ENCODE data around the gene ONECUT2.
"Not testable (repeated sequence)": the region's sequence is repeated elsewhere in the genome, so short reads cannot be mapped to it uniquely, and the experiment has no call there.

Gene ONECUT2

DNA sequence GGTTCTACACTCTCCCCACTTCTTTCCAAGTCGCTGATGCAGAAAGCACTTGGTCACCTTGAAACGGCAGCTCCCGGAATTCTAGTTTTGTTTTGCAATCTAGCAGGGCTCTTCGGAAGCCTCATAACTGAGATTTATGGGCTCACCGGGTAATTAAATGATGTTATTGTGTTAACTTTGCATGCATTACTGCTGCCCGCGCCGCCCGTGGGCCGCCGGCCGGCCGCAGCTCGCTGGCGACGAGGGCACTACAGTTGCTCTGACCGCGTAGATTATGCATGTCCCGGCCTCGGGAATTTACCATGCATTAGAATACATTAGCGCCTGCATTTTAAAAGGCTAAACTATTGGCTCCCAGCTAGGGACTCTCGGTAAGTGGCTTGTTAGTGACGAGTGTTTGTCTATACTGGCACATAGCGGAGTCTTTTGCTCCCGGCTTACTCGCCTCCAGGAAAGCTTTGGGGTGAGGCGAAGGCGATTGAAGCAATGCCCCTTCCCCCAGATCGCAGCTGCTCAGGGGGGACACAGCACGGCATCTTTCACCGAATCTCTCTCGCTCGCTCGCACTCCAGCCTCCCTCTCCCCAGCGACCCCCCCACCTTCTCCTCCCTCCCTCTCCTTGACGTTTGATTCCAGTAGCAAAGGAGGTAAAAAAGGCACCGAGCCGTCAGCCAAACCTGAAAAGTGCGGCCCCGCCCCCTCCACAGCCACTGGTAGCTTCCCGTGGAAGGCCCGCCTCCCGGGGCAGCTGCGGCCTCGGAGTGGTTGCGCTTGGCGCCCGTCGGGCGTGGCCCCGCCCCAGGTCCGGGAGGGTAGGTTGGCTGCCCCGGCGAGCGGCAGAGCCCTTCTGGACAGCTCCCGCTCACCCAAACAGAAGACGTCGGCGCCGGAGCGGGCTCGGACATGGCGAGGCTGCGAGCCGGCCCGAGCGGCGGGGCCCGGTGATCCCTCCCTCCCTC lies at the start of gene ONECUT2:
TSS of gene ONECUT2 (plus strand) at position 839 of the 959 bp plus-strand sequence. CDS start 343 bp downstream, outside the sequence.
- peak; percentile 90 for DNase-seq (ENCODE audit: low read depth)

DNA sequence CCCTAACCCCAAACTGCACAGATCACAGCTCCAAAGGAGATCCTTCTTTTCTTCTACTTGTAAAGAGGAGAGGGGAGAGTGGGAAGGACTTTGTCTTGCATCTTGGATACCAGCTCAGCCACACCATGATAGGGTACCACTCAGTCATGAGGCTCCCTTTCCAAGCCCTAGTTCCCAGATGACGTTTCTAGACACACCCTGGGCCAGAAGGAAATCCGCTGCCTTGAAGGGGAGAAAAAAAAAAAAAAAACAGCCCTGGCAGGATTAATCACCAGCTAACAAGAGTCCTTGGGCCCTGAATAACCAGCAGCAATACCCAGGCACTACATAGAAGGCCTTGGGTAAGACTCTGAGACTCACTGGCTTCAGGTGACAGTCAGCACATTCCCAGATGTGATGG lies 45.9 kb upstream of the ONECUT2 start:
- no peak for DNase-seq (ENCODE audit: low read depth)

DNA sequence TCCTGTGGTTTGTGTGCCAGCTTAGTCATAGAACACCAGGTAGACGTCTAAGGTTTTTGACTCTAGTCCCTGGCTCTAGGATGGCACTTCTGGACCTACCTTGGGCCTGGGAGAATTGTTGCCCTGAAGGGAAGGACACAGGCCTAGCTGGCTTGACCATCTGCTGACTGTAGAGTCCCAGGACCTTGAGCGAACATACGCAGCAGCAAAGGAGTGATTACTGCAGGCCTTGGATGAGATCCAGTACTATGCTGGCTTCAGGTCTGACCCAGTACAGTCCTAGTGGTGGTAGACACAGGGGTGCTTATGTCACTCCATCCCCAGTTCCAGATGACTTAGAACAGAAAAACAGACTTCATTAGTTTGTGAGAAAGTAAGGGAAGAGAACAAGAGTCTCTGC lies 45.1 kb upstream of the ONECUT2 start:
- DNase-seq (ENCODE audit: low read depth) = no peak

DNA sequence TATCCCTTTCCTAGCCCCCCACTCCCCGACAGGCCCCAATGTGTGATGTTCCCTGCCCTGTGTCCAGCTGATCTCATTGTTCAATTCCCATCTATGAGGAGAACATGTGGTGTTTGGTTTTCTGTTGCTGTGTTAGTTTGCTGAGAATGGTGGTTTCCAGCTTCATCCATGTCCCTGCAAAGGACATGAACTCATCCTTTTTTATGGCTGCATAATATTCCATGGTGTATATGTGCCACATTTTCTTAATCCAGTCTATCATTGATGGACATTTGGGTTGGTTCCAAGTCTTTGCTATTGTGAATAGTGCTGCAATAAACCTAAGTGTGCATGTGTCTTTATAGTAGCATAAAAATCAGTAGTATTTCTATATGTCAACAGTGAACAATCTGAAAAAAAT lies 40.4 kb upstream of the ONECUT2 start:
- not testable (repeated sequence) for DNase-seq (ENCODE audit: low read depth)

DNA sequence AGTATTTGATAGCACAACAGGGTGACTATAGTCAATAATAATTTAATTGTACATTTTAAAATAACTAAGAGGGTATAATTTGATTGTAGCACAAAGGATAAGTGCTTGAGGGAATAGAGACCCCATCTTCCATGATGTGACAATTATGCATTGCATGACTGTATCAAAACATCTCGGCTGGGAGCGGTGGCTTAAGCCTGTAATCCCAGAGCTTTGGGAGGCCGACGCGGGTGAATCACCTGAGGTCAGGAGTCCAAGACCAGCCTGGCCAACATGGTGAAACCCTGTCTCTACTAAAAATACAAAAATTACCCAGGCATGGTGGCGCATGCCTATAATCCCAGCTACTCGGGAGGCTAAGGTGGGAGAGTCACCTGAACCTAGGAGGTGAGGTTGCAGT lies 38.3 kb upstream of the ONECUT2 start:
- not testable (repeated sequence) for DNase-seq (ENCODE audit: low read depth)

DNA sequence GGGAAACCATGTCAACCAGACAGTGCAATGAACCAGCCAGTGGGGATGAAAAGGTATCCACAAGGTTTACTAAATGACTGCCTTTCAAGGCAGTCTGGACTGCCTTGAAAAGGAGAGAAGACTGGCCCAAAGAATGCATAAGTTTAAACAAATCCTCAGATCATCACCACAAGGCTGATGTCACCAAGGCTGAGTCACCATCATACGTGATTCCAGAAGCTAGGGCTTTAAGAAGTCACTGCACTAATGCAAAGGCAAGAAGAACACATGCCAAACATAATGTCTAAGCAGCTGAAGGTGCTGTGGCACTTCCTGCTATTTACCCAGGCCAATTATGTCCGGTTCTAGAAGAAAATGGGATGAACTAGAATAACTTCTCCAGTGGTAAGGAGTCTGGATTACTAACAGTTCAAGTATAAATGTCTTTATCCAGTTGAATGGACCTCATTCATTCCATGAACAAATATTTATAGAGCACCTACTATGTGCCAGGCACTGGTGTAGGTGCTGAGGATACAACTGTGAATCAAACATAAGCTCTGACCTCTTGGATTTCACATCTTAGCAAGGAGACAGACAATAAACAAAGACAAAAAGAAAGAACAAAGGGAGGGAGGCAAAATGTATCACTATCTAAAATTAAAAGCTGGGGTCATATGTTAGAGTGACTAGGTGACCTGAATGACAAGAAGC lies 37.6 kb upstream of the ONECUT2 start:
- peak; percentile 75 for DNase-seq (ENCODE audit: low read depth)

DNA sequence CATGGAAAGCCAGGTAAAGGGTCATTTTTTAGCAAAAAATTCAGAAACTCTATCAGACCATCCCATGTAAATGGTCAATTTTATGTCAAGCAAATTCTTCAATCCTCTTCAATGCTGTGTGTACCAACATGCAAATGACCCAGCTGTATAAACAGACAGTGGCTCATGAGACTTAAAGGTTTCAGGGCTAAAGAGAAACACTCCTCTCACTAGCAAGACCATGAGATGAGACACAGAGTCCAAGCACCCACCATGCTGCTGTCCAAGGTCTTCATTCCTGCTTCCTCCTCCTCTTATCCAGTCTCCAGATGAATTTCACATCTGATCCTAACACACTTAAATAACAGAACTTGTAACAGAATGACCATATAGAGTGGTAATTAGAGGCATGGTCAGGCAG lies 30.8 kb upstream of the ONECUT2 start:
- no peak for DNase-seq (ENCODE audit: low read depth)

DNA sequence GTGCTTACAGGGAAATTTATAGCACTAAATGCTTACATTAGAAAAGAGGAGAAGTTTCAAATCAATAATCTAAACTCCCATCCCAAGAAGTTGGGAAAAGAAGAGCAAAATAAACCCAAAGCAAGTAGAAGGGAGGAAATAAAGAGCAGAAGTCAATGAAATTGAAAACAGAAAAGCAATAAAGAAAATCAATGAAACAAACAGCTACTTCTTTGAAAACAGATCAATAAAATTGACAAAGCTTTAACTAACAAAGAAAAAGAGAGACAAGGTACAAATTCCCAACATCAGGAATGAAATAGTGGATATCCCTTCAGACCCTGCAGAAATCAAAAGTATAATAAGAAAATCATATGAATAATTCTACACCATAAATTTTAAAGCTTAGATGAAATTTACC lies 25.5 kb upstream of the ONECUT2 start:
- no peak for DNase-seq (ENCODE audit: low read depth)

DNA sequence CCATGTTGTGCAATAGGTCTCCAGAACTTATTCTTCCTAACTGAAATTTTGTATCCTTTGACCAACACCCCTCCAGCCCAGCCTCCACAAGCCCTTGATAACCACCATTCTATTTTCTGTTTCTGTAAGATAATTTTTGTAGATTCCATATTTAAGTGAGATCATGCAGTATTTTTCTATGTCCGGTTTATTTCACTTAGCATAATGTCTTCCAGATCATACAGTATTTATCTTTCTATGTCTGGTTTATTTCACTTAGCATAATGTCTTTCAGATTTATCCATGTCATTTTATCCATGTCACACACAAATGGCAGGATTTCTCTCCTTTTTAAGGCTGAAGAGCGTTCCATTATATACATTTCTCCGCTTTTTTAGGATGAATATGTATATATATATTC lies 24.4 kb upstream of the ONECUT2 start:
- DNase-seq (ENCODE audit: low read depth) = no peak

DNA sequence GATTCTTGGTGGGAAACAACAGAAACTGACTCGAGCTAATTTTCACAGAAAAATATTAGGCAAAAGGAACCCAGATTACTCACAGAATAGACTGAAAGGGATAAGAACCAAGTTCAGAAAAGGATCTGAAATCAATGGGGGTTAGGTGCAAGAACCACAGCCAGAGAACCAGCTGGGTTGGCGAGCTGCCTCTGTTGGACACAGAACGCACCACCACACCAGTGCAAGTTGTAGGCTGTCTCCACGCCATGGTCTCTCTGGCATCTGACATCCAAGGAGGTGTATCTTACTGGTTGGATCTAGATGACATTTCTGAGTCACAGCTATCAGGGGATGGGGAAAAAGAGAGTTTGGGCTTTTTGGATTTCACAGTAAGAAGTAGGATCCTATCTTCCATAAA lies 18.6 kb upstream of the ONECUT2 start:
- no peak for DNase-seq (ENCODE audit: low read depth)

DNA sequence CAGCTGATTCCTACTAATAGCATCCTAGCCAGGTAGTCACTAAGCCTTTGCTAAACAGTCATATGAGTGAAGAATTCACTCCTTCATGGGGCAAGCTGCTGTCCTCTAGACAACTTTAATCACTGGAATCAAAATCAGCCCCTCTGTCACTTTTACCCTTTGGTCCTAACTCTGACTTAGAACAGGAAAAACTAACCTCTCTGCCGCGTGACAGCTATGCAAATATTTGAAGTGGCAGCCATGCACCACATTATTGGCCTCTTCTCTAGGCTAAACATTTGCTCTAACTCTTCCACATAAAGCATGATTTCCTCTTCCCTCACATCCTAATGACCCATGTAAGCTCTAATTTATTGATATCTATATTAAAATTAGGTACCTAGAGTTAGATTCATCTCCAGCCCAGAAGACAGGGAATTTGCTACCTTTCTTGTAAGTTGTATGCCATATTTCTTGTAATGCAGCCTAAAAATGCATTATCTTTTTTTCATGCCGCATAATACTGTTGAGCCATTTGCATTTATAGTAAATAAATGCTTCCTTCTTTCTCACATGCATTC lies 12.8 kb upstream of the ONECUT2 start:
- DNase-seq (ENCODE audit: low read depth) = no peak

DNA sequence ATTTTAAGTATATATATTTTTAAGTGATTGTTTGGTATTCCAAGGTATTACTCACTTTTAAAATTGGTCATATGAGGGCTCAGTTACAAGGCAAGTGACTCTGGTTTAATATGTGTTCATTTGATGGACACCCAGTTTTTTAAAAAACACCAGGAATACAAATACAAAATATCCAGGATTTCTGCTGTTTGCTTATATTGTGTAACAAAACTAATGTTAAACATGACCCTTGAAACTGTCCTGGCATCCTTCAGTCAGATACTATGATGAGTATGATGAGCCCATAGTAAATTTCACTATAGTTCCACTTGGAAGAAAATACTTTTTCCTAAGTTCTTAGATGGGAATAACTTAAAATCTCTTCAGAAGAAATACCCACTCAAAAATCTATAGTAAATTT lies 11.4 kb upstream of the ONECUT2 start:
- DNase-seq (ENCODE audit: low read depth) = no peak

DNA sequence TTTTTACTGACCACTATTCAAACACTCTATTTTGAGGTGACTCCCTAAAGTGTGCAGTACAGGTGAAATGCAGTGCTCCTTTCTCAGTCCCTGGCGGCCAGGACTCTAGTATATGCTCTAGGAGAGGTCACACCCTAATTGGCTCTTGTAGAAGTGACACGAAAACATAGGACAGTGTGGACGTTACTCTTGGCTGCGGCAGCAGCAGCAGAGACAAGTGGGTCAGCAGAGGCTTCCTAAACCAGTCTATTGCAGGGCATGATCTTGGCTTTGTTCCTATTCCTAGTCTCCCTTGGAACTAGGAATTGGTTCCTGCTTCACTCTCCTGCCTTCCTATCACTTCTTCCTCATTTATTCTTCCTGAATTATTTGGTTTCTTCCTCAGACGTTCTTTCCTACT lies 10.1 kb upstream of the ONECUT2 start:
- no peak for DNase-seq (ENCODE audit: low read depth)

DNA sequence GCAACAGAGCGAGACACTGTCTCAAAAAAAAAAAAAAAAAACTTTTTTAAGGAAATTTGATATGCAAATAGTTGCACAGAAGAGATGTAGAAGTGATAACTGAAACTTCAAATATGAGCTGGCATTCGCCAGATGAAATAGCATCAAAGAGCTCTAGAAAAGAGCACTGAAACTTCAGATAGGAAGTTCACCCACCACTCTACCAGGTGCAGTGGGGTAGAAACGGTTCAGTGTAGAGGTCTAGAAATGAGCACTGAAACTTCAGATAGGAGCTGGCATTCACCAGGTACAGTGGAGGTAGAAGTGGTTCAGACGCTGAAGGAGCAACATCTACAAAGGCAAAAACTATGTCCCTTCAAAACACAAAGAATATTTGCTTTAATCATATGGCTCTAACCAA lies 9.0 kb upstream of the ONECUT2 start:
- DNase-seq (ENCODE audit: low read depth) = no peak

DNA sequence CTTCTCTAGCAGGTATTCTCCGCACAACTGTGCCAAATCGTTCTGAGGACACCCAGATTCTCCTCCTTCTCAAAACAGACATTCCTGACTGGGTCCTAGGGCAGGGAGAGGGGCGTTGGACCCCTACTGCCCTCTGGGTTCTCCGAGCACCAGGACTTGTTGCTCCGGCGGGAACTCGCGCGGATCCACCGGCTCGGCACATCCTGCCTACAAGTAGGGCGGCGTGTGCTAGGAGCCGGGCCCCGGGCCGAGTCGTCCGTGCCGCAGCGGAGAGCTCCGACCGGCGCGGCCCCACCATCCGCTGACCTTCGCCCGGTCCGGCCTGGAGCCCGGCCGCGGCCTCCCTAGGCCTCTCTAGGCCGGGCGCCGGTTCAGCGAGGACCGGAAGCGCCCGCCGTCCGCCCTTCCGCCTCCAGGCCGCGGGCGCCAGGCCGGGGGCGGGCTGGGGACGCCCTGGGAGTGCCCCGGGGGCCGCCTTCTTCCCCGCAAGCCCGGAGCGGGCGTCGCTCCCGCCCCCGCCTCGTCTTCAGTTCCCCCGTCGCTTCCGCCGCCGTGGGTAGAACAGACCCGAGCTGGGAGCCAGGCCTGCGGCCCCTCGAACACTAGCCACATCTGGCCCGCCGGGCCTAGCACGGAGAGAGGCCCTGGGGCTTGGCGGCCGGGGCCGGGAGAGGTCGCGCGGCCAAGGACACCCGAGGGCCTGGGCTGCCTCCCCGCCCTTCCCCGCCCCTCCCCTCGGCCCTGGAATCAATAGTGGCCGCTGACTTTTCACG lies 7.6 kb upstream of the ONECUT2 start:
- no peak for DNase-seq (ENCODE audit: low read depth)

DNA sequence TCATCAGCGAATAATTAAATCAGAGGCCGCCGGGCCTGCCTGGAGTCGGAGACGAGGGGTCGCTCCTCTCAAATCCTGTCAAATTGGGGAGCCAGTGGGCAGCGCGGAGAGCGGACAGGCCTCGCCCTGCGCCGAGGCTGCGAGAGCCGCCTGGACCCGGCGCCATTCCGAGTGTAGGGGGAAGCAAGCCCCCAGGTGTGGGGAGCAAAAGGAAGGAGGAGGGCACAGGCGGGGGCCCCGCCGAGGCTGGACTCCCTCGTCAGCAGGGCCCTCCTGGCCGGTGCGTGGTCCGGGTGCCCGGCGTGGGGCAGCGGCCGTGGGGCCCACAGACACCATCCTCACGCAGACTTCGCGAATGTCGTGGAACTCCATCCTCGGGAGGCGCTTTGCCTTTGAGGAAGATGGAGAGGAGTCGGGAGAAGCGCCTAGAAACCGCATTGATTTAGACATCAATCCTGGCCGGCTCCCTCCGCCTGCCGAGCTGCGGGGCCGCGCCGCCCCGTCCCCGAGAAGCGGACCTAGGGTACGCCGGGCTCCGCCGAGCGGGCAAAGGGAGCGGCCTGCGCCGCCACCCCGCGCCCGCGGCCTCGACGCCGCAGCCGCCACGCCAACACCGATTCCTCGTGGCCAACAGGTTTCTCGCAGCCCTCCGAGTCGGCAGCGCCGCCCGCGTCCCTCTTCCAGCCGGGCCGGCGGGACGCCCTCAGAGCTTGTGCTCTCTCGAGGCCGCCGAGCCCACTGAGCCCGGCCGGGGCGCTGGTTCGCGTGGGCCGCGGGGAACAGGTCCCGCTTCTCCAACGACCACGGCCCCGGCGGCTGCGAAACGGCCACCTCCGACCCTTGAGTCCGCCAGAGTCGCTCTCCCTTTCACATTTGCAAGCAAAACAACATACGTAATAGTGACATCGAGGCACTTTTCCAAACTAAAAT lies 6.7 kb upstream of the ONECUT2 start:
- DNase-seq (ENCODE audit: low read depth) = no peak

DNA sequence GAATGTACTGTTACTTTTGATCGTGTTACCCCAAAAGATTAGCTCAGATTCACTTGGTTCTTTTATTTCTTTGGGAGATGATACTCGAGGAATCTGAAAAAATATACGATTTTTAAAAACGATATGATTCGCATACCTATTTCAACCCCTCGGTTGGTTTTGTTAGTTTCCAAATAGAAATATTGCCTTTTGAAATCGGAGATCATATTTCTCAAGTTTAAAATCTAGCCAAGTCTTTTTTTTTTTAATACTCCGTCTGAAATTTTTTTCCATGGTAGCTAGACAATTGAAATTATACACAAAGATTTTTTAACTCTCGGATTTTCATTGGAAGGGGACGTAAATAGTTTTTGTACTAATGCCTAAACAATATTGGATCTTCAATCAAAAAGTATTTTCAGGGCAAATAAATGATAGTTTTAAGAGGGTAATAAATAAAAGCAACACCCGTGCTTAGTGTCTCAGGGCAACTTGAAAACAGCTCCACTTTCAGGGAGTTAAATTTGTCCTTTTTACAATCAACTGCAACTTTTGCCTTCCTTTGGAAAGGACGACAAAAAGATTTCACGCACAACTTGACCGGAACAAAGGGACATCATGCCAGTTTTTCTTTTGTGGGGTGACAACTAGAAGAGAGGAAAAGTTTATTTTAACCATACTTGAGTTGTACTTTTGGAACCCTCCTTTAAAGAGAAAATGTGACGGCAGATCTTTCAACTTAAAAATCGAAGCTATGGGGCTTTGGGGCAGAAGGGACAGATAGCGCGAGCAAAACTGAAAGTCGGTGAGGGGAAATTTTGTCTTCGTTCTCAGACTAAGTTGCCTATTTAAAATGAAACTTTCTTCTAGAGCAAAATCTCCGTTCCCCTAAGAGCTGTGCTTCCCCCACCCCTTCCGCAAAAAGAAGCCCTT lies 5.8 kb upstream of the ONECUT2 start:
- DNase-seq (ENCODE audit: low read depth) = no peak

DNA sequence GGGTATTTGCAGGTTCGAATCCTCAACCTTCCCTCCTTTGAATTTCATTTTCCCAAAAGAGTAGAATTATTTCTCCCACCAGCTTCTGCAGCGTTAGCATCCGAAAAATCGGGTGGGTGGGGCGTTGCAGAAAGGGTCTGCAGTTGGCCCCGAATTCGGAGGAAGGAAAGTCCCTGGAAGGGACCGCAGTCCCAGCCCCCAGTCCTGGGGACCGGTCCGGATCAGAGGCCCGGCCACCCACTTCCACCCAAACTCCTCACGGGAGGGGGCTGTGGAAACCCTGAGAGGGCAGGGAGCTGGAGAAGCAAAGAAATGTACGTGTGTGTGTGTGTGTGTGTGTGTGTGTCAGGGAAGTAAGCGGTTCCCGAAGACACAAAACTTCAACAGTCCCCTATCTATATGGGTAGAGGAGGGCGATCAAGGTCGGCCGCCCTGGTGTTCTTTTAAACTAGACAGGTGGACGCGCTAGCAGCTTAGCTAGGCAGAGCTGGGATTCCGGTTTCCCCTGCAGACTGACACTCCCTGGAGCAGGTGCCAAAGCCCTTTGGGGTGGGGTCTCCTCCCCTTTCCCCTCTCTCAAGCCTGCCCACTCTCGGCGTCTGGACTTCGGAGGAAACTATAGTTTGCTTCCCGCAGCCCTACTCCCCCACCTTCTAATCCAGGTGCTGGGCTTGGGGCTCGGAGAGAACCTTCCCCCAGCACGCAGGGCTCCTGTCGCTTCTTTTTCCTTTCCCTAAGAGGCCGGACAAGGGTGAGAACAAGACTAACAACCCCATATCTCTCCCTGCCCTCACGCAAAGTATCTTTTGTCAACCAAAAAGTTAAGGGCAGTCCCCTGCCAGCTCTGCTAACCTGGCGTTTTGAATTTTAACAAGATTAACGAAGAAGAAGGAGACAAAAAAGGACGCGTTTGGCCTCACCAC lies 4.8 kb upstream of the ONECUT2 start:
- no peak for DNase-seq (ENCODE audit: low read depth)

DNA sequence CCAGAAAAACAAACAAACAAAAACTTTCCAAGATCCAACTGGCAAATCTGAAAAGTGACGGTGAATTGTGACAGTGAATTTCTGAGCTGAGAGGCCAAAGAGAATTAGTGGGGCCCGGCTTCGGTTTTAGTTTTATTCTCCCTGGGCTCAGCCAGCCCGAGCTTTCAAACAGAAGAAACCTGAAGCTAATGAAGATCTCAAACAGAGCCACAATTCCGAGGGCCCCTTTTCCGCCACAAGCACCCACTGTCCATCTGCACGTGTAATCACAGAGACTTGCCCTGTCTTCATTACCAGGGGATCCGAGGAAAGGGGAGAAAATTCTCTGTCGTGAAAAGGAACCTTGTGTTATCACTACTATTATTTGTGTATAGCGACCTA lies 4.2 kb upstream of the ONECUT2 start:
- no peak for DNase-seq (ENCODE audit: low read depth)
